RWPE1 (cell line): ENCODE data around the gene PALS1.
A peak's percentile ranks its signal among the peaks of the same experiment; 100 is the strongest.

Experiments used
- CTCF ChIA-PET: fragments of 350-600 bp; sonication (Branson Sonifier 250); formaldehyde crosslinking; extraction: SDS; loops from one replicate; lab custom pipeline; 2021; lab: Yijun Ruan, JAX
- POLR2A ChIA-PET: fragments of 400-600 bp; formaldehyde crosslinking; extraction: SDS; loops from one replicate; lab custom pipeline; 2020; ENCODE audit warnings: antibody characterized with exemption; ENCODE audit not compliant: low non-redundant PET; lab: Yijun Ruan, JAX
- DNase-seq: peaks from one replicate; pipeline ENCODE4 v3.0.0; 2012; ENCODE audit warnings: low spot score
- H3K27ac ChIP-seq: fragments of 450-650 bp; 2 replicates; pipeline ENCODE4 v1.5.1; 2017
- CTCF ChIP-seq: fragments of 450-650 bp; conservative IDR thresholded peaks from 2 replicates; pipeline ENCODE4 v1.5.1; 2017; ENCODE audit warnings: low read depth, mild to moderate bottlenecking

Gene PALS1

GRCh38 chr14:67241411-67242167, at the start of gene PALS1:
Gene PALS1, plus strand, starts transcription at chr14:67241435. Its CDS starts 37,736 bp downstream, at chr14:67279171.
- POLR2A ChIA-PET: interaction anchor here (0.5 kb wide), 1 partner anchor 233 kb away, joined by 9 read pairs; no protein-coding TSS in a partner anchor
- no peak for TF ChIP-seq CTCF
- CTCF ChIA-PET: no interaction called here
- H3K27ac ChIP-seq: peak within 1 kb of the TSS; percentile 99
- DNase-seq: peak; percentile 55

GRCh38 chr14:67191768-67192290, 49.4 kb upstream of the PALS1 start:
- POLR2A ChIA-PET: no interaction called here
- CTCF ChIA-PET: interaction anchor here (0.6 to 1.1 kb wide), 4 partner anchors 25 to 94 kb away, joined by 3 to 5 read pairs (median 3); no protein-coding TSS in a partner anchor
- no peak for TF ChIP-seq CTCF
- H3K27ac ChIP-seq: no peak overlapping the region
- DNase-seq: no peak

- POLR2A ChIA-PET: no interaction called here
- H3K27ac ChIP-seq: no peak overlapping the region
- CTCF ChIA-PET: interaction anchor here (0.6 to 1.1 kb wide), 3 partner anchors 38 to 94 kb away, joined by 3 to 5 read pairs (median 3); no protein-coding TSS in a partner anchor
- no peak for TF ChIP-seq CTCF
- DNase-seq: no peak
Observed at GRCh38 chr14:67192366-67192765, 48.9 kb upstream of the PALS1 start.

- no peak overlapping the region for H3K27ac ChIP-seq
- TF ChIP-seq CTCF: no peak
- ChIA-PET CTCF (no interaction called here), POLR2A (no interaction called here)
- no peak for DNase-seq
Observed at GRCh38 chr14:67195279-67195678, 46.0 kb upstream of the PALS1 start.

GRCh38 chr14:67199016-67199415, 42.2 kb upstream of the PALS1 start:
- TF ChIP-seq CTCF: no peak
- no peak for DNase-seq
- ChIA-PET POLR2A (no interaction called here), CTCF (no interaction called here)
- no peak overlapping the region for H3K27ac ChIP-seq

GRCh38 chr14:67207810-67208209, 33.4 kb upstream of the PALS1 start:
- no peak overlapping the region for H3K27ac ChIP-seq
- ChIA-PET POLR2A (no interaction called here), CTCF (no interaction called here)
- no peak for DNase-seq
- no peak for TF ChIP-seq CTCF
